Natural killer cell (primary cell): ENCODE data around the gene ARHGAP32. TPM values are rescaled to one million over a fixed set of nuclear protein-coding genes. Genes with fewer than 3 reads are reported as not detected.

Experiments
- ATAC-seq, 3 donors: fragments of 150-1000 bp in 2 of 3; fragments of 200-7000 bp in 1 of 3; cut with Tn5 transposase; 1 replicate in 1 of 3; 2 replicates in 2 of 3; pipeline ENCODE4 v1.10.0; 2021; ENCODE audit warnings: mild to moderate bottlenecking in 2 of 3, moderate library complexity in 2 of 3
- DNase-seq, 2 donors: peaks; one replicate each; pipeline versions ENCODE4 v3.0.0 to v3.0.0-alpha.2; 2013 to 2021; ENCODE audit warnings: mixed read lengths in 1 of 2
- H3K27ac ChIP-seq: one replicate; pipeline ENCODE4 v1.5.1; 2013; ENCODE audit warnings: mild to moderate bottlenecking, low read length
- H3K27me3 ChIP-seq: one replicate; pipeline ENCODE4 v1.6.1; 2013; ENCODE audit warnings: low read length; ENCODE audit not compliant: control insufficient read depth, insufficient read depth
- H3K36me3 ChIP-seq: one replicate; pipeline ENCODE4 v1.6.1; 2013; ENCODE audit warnings: low read length; ENCODE audit not compliant: control insufficient read depth, insufficient read depth
- H3K4me1 ChIP-seq: one replicate; pipeline ENCODE4 v1.6.1; 2013; ENCODE audit warnings: low read length; ENCODE audit not compliant: control insufficient read depth, insufficient read depth
- H3K4me3 ChIP-seq: one replicate; pipeline ENCODE4 v1.5.1; 2013; ENCODE audit warnings: low read length
- H3K9me3 ChIP-seq: one replicate; pipeline ENCODE4 v1.6.1; 2013; ENCODE audit warnings: low read length; ENCODE audit not compliant: control insufficient read depth, insufficient read depth
- H3K27ac Mint-ChIP-seq, 2 donors: one replicate each; pipeline ENCODE4 v1.8.0; 2022; ENCODE audit warnings: mild to moderate bottlenecking in 2 of 2, mixed read lengths in 2 of 2, moderate library complexity in 1 of 2
- H3K27me3 Mint-ChIP-seq, 2 donors: one replicate each; pipeline ENCODE4 v1.8.0; 2022; ENCODE audit warnings: low read depth in 2 of 2, mixed read lengths in 2 of 2
- H3K36me3 Mint-ChIP-seq: one replicate; pipeline ENCODE4 v1.8.0; 2022; ENCODE audit warnings: mixed read lengths
- H3K4me1 Mint-ChIP-seq, 2 donors: one replicate each; pipeline ENCODE4 v1.8.0; 2022; ENCODE audit warnings: mixed read lengths in 2 of 2
- H3K4me3 Mint-ChIP-seq: one replicate; pipeline ENCODE4 v1.8.0; 2022; ENCODE audit warnings: mild to moderate bottlenecking, moderate library complexity, mixed read lengths
- H3K9me3 Mint-ChIP-seq, 2 donors: one replicate each; pipeline ENCODE4 v1.8.0; 2022; ENCODE audit warnings: mixed read lengths in 2 of 2
- CTCF ChIP-seq: fragments of 200-600 bp; IDR thresholded peaks from one replicate; pipeline ENCODE4 v1.8.0; 2022; ENCODE audit warnings: antibody characterized with exemption
- WGBS: methylation state at CpG from one replicate; pipeline ENCODE4 v1.1.7; 2013; ENCODE audit warnings: missing lambda C conversion rate; ENCODE audit not compliant: insufficient coverage; 5-methylcytosine and 5-hydroxymethylcytosine counted together
- intact Hi-C: fragments of 100-400 bp; cut with micrococcal nuclease; formaldehyde crosslinking; loops from one replicate; pipeline ENCODE4 v1.14.2; 2022
- total RNA-seq, 4 donors: library from RNA; stranded (reverse); fragments of 120-200 nt in 1 of 4; gene quantifications; one replicate each; pipeline versions ENCODE4 v1.2.3 to v1.2.4, GENCODE V29; 2013 to 2022

ARHGAP32 gene
- total RNA-seq, 3 donors from 2014 or later (not counting 1 experiment from before 2014, with no cell fraction given), result 2.5 to 4.6 (median 2.7) TPM

GRCh38 chr11:128985880-128986279 is 206.2 kb downstream of the ARHGAP32 start:
- intact Hi-C loops, result no loop called here
- H3K27me3 ChIP-seq, result no peaks in the 10 kb centered on the region
- no peaks in the 10 kb centered on the region for H3K4me1 ChIP-seq
- no peak for TF ChIP-seq CTCF
- Mint-ChIP-seq H3K36me3 (no peaks in the 10 kb centered on the region), H3K27me3 (no peaks in the 10 kb centered on the region), H3K4me3 (no peak overlapping the region), H3K27ac (no peak overlapping the region), H3K9me3 (peaks cover 0 to 2% of the 10 kb centered on the region in 2 donors), H3K4me1 (no peaks in the 10 kb centered on the region)
- H3K36me3 ChIP-seq, result no peaks in the 10 kb centered on the region
- no peak for ATAC-seq
- 53% methylated on average over 4 of the region's 5 CpGs for WGBS
- no peak for DNase-seq
- no peaks in the 10 kb centered on the region for H3K9me3 ChIP-seq
- H3K27ac ChIP-seq, result no peak overlapping the region
- H3K4me3 ChIP-seq, result no peak overlapping the region

- 92% methylated on average over 8 of the region's 8 CpGs for WGBS
- Histone ChIP-seq H3K4me1 (no peaks in the 10 kb centered on the region), H3K9me3 (no peaks in the 10 kb centered on the region), H3K27me3 (no peaks in the 10 kb centered on the region), H3K27ac (no peak overlapping the region), H3K4me3 (no peak overlapping the region), H3K36me3 (no peaks in the 10 kb centered on the region)
- Mint-ChIP-seq H3K9me3 (no peaks in the 10 kb centered on the region), H3K4me3 (no peak overlapping the region), H3K4me1 (no peaks in the 10 kb centered on the region), H3K36me3 (no peaks in the 10 kb centered on the region), H3K27me3 (no peaks in the 10 kb centered on the region), H3K27ac (no peak overlapping the region)
- no peak for TF ChIP-seq CTCF
- no peak for ATAC-seq
- DNase-seq, result no peak
- intact Hi-C loops, result no loop called here
These were observed 209.1 kb downstream of the ARHGAP32 start for GRCh38 chr11:128983023-128983422.

GRCh38 chr11:128981254-128981653 is 210.9 kb downstream of the ARHGAP32 start:
- DNase-seq (no peak), ATAC-seq (no peak)
- H3K9me3 ChIP-seq, result no peaks in the 10 kb centered on the region
- intact Hi-C loops, result no loop called here
- no peak for TF ChIP-seq CTCF
- Mint-ChIP-seq H3K9me3 (no peaks in the 10 kb centered on the region), H3K27me3 (no peaks in the 10 kb centered on the region), H3K4me1 (no peaks in the 10 kb centered on the region), H3K36me3 (no peaks in the 10 kb centered on the region), H3K27ac (no peak overlapping the region), H3K4me3 (no peak overlapping the region)
- no peaks in the 10 kb centered on the region for H3K36me3 ChIP-seq
- no peaks in the 10 kb centered on the region for H3K4me1 ChIP-seq
- 92% methylated on average over 7 of the region's 7 CpGs for WGBS
- no peaks in the 10 kb centered on the region for H3K27me3 ChIP-seq
- no peak overlapping the region for H3K27ac ChIP-seq
- H3K4me3 ChIP-seq, result no peak overlapping the region

- Mint-ChIP-seq H3K4me3 (no peak overlapping the region), H3K27me3 (no peaks in the 10 kb centered on the region), H3K9me3 (no peaks in the 10 kb centered on the region), H3K27ac (no peak overlapping the region), H3K4me1 (peaks cover 8 to 13% of the 10 kb centered on the region in 2 donors), H3K36me3 (no peaks in the 10 kb centered on the region)
- DNase-seq (no peak), ATAC-seq (no peak)
- H3K27ac ChIP-seq, result no peak overlapping the region
- no peaks in the 10 kb centered on the region for H3K36me3 ChIP-seq
- WGBS, result 83% methylated on average over 13 of the region's 13 CpGs
- no peaks in the 10 kb centered on the region for H3K27me3 ChIP-seq
- peaks cover 6% of the 10 kb centered on the region for H3K4me1 ChIP-seq
- intact Hi-C loops, result no loop called here
- TF ChIP-seq CTCF, result no peak
- no peaks in the 10 kb centered on the region for H3K9me3 ChIP-seq
- no peak overlapping the region for H3K4me3 ChIP-seq
These were observed 221.4 kb downstream of the ARHGAP32 start for GRCh38 chr11:128970598-128971190.
